Measurements from ENCODE around the gene MTREX.

DNA sequence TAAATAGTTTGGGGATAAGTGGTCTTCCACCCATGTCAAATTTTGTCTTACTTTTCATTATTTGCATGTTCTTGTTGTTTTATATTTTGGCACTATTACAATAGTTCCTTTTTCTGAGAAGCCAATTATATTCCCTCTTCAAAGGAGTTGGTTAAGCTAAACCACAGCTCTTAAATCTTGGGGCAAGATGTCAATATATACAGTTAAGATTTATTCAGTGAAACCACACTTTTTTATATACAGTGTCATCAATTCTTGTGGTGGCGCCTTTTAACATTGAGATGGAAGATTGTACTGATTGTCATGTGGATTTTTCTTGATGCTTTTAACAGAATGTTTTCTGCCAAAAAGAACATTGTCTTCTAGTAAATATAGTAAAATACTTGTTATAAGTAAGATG, 104.1 kb downstream of the MTREX start:
- no peak for TF ChIP-seq EZH2 (IDR thresholded peaks at IDR 0.05; ENCODE audit: low read length)
- TF ChIP-seq, protein P1, sequence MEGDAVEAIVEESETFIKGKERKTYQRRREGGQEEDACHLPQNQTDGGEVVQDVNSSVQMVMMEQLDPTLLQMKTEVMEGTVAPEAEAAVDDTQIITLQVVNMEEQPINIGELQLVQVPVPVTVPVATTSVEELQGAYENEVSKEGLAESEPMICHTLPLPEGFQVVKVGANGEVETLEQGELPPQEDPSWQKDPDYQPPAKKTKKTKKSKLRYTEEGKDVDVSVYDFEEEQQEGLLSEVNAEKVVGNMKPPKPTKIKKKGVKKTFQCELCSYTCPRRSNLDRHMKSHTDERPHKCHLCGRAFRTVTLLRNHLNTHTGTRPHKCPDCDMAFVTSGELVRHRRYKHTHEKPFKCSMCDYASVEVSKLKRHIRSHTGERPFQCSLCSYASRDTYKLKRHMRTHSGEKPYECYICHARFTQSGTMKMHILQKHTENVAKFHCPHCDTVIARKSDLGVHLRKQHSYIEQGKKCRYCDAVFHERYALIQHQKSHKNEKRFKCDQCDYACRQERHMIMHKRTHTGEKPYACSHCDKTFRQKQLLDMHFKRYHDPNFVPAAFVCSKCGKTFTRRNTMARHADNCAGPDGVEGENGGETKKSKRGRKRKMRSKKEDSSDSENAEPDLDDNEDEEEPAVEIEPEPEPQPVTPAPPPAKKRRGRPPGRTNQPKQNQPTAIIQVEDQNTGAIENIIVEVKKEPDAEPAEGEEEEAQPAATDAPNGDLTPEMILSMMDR (optimal IDR thresholded peaks at IDR 0.05 in 1 of 3, IDR thresholded peaks at IDR 0.05 in 1 of 3, conservative IDR thresholded peaks at IDR 0.05 in 1 of 3; ENCODE audit: extremely low read depth in 1 of 3, insufficient read depth in 2 of 3, low read length in 3 of 3), result no peak

Measured in keratinocyte (primary cell).